HG03354 (cell line): Measurements from ENCODE around the gene NKX2-3.

Experiments
- ATAC-seq: cut with Tn5 transposase; IDR thresholded peaks from one replicate; pipeline ENCODE4 v1.9.1; 2021; ENCODE audit warnings: mild to moderate bottlenecking; ENCODE audit not compliant: unreplicated experiment, poor library complexity, severe bottlenecking

Gene NKX2-3

GRCh38 chr10:99532687-99533495 lies at the start of gene NKX2-3:
Gene NKX2-3, plus strand, starts transcription at chr10:99532942. Its CDS starts 190 bp downstream, at chr10:99533132.
- ATAC-seq: peak; percentile 64

- no peak for ATAC-seq
Observed at GRCh38 chr10:99484626-99485581, 47.8 kb upstream of the NKX2-3 start.

GRCh38 chr10:99487125-99487807 lies 45.5 kb upstream of the NKX2-3 start:
- no peak for ATAC-seq

GRCh38 chr10:99489271-99489670 lies 43.5 kb upstream of the NKX2-3 start:
- ATAC-seq: no peak

GRCh38 chr10:99497343-99498025 lies 35.3 kb upstream of the NKX2-3 start:
- ATAC-seq: no peak

GRCh38 chr10:99506416-99506815 lies 26.3 kb upstream of the NKX2-3 start:
- ATAC-seq: no peak

- no peak for ATAC-seq
Observed at GRCh38 chr10:99507265-99507664, 25.5 kb upstream of the NKX2-3 start.

- ATAC-seq: no peak
Observed at GRCh38 chr10:99513061-99513460, 19.7 kb upstream of the NKX2-3 start.

GRCh38 chr10:99519690-99520039 lies 13.1 kb upstream of the NKX2-3 start:
- no peak for ATAC-seq

- no peak for ATAC-seq
Observed at GRCh38 chr10:99520040-99520846, 12.5 kb upstream of the NKX2-3 start.

- no peak for ATAC-seq
Observed at GRCh38 chr10:99520847-99521764, 11.6 kb upstream of the NKX2-3 start.

GRCh38 chr10:99521765-99522469 lies 10.8 kb upstream of the NKX2-3 start:
- no peak for ATAC-seq

GRCh38 chr10:99522470-99523250 lies 10.1 kb upstream of the NKX2-3 start:
- no peak for ATAC-seq

GRCh38 chr10:99523251-99523773 lies 9.4 kb upstream of the NKX2-3 start:
- ATAC-seq: no peak

GRCh38 chr10:99524050-99524666 lies 8.6 kb upstream of the NKX2-3 start:
- no peak for ATAC-seq
